Measurements from ENCODE around the gene DPF1.

DPF1 gene

GRCh38 chr19:38168637-38169036 is 55.4 kb downstream of the DPF1 start:
- no peaks in the 10 kb centered on the region for H3K27me3 ChIP-seq (ENCODE audit: control insufficient read depth, low read length)
- no peaks in the 10 kb centered on the region for H3K9me2 ChIP-seq (replicated peaks; ENCODE audit: control insufficient read depth, low read length)
- H3K4me3 ChIP-seq (ENCODE audit: low read length), result no peak overlapping the region
- no peaks in the 10 kb centered on the region for H4K20me1 ChIP-seq (ENCODE audit: control insufficient read depth, insufficient read depth, low read depth, low read length)
- no peak overlapping the region for H3K27ac ChIP-seq (ENCODE audit: low read depth, low read length)
- H3K79me2 ChIP-seq (ENCODE audit: control insufficient read depth, low read length), result no peaks in the 10 kb centered on the region
- no peak overlapping the region for H3K4me2 ChIP-seq (ENCODE audit: low read length)
- H3K36me3 ChIP-seq (ENCODE audit: control insufficient read depth, low read length), result peaks cover 16% of the 10 kb centered on the region; the same call in 1 of the 2 replicates
- no peak for TF ChIP-seq EZH2phosphoT487 (IDR thresholded peaks at IDR 0.05; ENCODE audit: borderline replicate concordance, low read length)
- no peaks in the 10 kb centered on the region for H3K4me1 ChIP-seq (ENCODE audit: control insufficient read depth, low read length)
- no peaks in the 10 kb centered on the region for H3F3A ChIP-seq (ENCODE audit: control insufficient read depth, insufficient read depth)
- H3K9me3 ChIP-seq (ENCODE audit: control insufficient read depth, insufficient read depth, low read length), result no peaks in the 10 kb centered on the region

- Histone ChIP-seq H3K9me3 (ENCODE audit: control insufficient read depth, insufficient read depth, low read length) (no peaks in the 10 kb centered on the region; the same call in 1 of the 2 replicates), H3K27me3 (ENCODE audit: control insufficient read depth, low read length) (no peaks in the 10 kb centered on the region), H3K4me3 (ENCODE audit: low read length) (no peak overlapping the region), H3K4me1 (ENCODE audit: control insufficient read depth, low read length) (no peaks in the 10 kb centered on the region), H3F3A (ENCODE audit: control insufficient read depth, insufficient read depth) (no peaks in the 10 kb centered on the region), H3K4me2 (ENCODE audit: low read length) (no peak overlapping the region), H4K20me1 (ENCODE audit: control insufficient read depth, insufficient read depth, low read depth, low read length) (no peaks in the 10 kb centered on the region), H3K36me3 (ENCODE audit: control insufficient read depth, low read length) (peaks cover 31% of the 10 kb centered on the region), H3K9me2 (replicated peaks; ENCODE audit: control insufficient read depth, low read length) (no peaks in the 10 kb centered on the region), H3K79me2 (ENCODE audit: control insufficient read depth, low read length) (no peaks in the 10 kb centered on the region), H3K27ac (ENCODE audit: low read depth, low read length) (no peak overlapping the region)
- TF ChIP-seq EZH2phosphoT487 (IDR thresholded peaks at IDR 0.05; ENCODE audit: borderline replicate concordance, low read length) (no peak), CTCF (IDR thresholded peaks at IDR 0.05; ENCODE audit: low read depth, low read length, poor library complexity, severe bottlenecking) (no peak)
These were observed 58.7 kb downstream of the DPF1 start for GRCh38 chr19:38165335-38165734.

GRCh38 chr19:38164526-38164925 is 59.5 kb downstream of the DPF1 start:
- Histone ChIP-seq H3K4me2 (ENCODE audit: low read length) (no peak overlapping the region), H3K36me3 (ENCODE audit: control insufficient read depth, low read length) (peaks cover 31% of the 10 kb centered on the region), H3K9me2 (replicated peaks; ENCODE audit: control insufficient read depth, low read length) (no peaks in the 10 kb centered on the region), H3K27ac (ENCODE audit: low read depth, low read length) (no peak overlapping the region), H4K20me1 (ENCODE audit: control insufficient read depth, insufficient read depth, low read depth, low read length) (no peaks in the 10 kb centered on the region), H3K27me3 (ENCODE audit: control insufficient read depth, low read length) (no peaks in the 10 kb centered on the region), H3K9me3 (ENCODE audit: control insufficient read depth, insufficient read depth, low read length) (no peaks in the 10 kb centered on the region; the same call in 1 of the 2 replicates), H3F3A (ENCODE audit: control insufficient read depth, insufficient read depth) (no peaks in the 10 kb centered on the region), H3K4me1 (ENCODE audit: control insufficient read depth, low read length) (no peaks in the 10 kb centered on the region), H3K4me3 (ENCODE audit: low read length) (no peak overlapping the region), H3K79me2 (ENCODE audit: control insufficient read depth, low read length) (no peaks in the 10 kb centered on the region)
- TF ChIP-seq EZH2phosphoT487 (IDR thresholded peaks at IDR 0.05; ENCODE audit: borderline replicate concordance, low read length) (no peak), CTCF (IDR thresholded peaks at IDR 0.05; ENCODE audit: low read depth, low read length, poor library complexity, severe bottlenecking) (no peak)

- Histone ChIP-seq H3K79me2 (ENCODE audit: control insufficient read depth, low read length) (no peaks in the 10 kb centered on the region), H3K36me3 (ENCODE audit: control insufficient read depth, low read length) (peaks cover 31% of the 10 kb centered on the region), H3K4me1 (ENCODE audit: control insufficient read depth, low read length) (no peaks in the 10 kb centered on the region), H3K4me2 (ENCODE audit: low read length) (no peak overlapping the region), H3K27ac (ENCODE audit: low read depth, low read length) (no peak overlapping the region), H3F3A (ENCODE audit: control insufficient read depth, insufficient read depth) (no peaks in the 10 kb centered on the region), H3K9me2 (replicated peaks; ENCODE audit: control insufficient read depth, low read length) (no peaks in the 10 kb centered on the region), H3K27me3 (ENCODE audit: control insufficient read depth, low read length) (no peaks in the 10 kb centered on the region), H4K20me1 (ENCODE audit: control insufficient read depth, insufficient read depth, low read depth, low read length) (no peaks in the 10 kb centered on the region), H3K9me3 (ENCODE audit: control insufficient read depth, insufficient read depth, low read length) (no peaks in the 10 kb centered on the region; the same call in 1 of the 2 replicates), H3K4me3 (ENCODE audit: low read length) (no peak overlapping the region)
- TF ChIP-seq CTCF (IDR thresholded peaks at IDR 0.05; ENCODE audit: low read depth, low read length, poor library complexity, severe bottlenecking) (no peak), EZH2phosphoT487 (IDR thresholded peaks at IDR 0.05; ENCODE audit: borderline replicate concordance, low read length) (no peak)
These were observed 60.4 kb downstream of the DPF1 start for GRCh38 chr19:38163419-38164290.

Measured in DOHH2 (cell line).